MCF 10A (cell line): ENCODE results near the gene CD47. TPM values are rescaled to one million over a fixed set of nuclear protein-coding genes. Genes with fewer than 3 reads are reported as not detected.

Experiments used
- BruUV-seq: library from RNA; stranded (reverse); fragments of 400-500 nt; replicated peaks from 2 replicates; lab custom pipeline; 2021; lab: Mats Ljungman, UMichigan
- CTCF ChIA-PET: fragments of 300-600 bp; sonication (Branson Sonifier 250); formaldehyde crosslinking; extraction: SDS; loops from one replicate; lab custom pipeline; 2021; ENCODE audit warnings: antibody characterized with exemption, inconsistent platforms; lab: Yijun Ruan, JAX
- POLR2A ChIA-PET: fragments of 300-600, 350-650 bp; sonication (Branson Sonifier 250); formaldehyde crosslinking; extraction: SDS; loops from one replicate; lab custom pipeline; 2020; ENCODE audit warnings: antibody characterized with exemption, inconsistent platforms; lab: Yijun Ruan, JAX
- DNase-seq: peaks from one replicate; pipeline ENCODE4 v3.0.0-alpha.2; 2018; ENCODE audit not compliant: unreplicated experiment
- H3K27ac Mint-ChIP-seq: one replicate; pipeline ENCODE4 v1.8.0; 2022; ENCODE audit warnings: mild to moderate bottlenecking, low read depth, mixed read lengths; ENCODE audit not compliant: unreplicated experiment
- H3K27me3 Mint-ChIP-seq: one replicate; pipeline ENCODE4 v1.8.0; 2022; ENCODE audit warnings: mixed read lengths; ENCODE audit not compliant: insufficient read depth, unreplicated experiment
- H3K36me3 Mint-ChIP-seq: one replicate; pipeline ENCODE4 v1.8.0; 2022; ENCODE audit warnings: mild to moderate bottlenecking, moderate library complexity, mixed read lengths; ENCODE audit not compliant: insufficient read depth, unreplicated experiment
- H3K4me1 Mint-ChIP-seq: one replicate; pipeline ENCODE4 v1.8.0; 2022; ENCODE audit warnings: mixed read lengths; ENCODE audit not compliant: insufficient read depth, unreplicated experiment
- H3K4me3 Mint-ChIP-seq: one replicate; pipeline ENCODE4 v1.8.0; 2022; ENCODE audit warnings: mild to moderate bottlenecking, moderate library complexity, mixed read lengths; ENCODE audit not compliant: unreplicated experiment
- H3K9me3 Mint-ChIP-seq: one replicate; pipeline ENCODE4 v1.8.0; 2022; ENCODE audit warnings: mixed read lengths; ENCODE audit not compliant: unreplicated experiment
- intact Hi-C: fragments of 100-400 bp; cut with micrococcal nuclease; formaldehyde crosslinking; loops from 2 replicates; pipeline ENCODE4 v1.14.1; 2022
- total RNA-seq: library from RNA; stranded (reverse); gene quantifications from 2 replicates; pipeline ENCODE4 v1.2.3, GENCODE V29; 2022
- TF ChIP-seq, protein P1 (sequence below): fragments of 200-600 bp; IDR thresholded peaks from one replicate; pipeline ENCODE4 v1.8.0; 2022; ENCODE audit warnings: antibody characterized with exemption, mild to moderate bottlenecking; ENCODE audit not compliant: unreplicated experiment

Gene CD47
- total RNA-seq, 1 experiment from 2014 or later: 28.5 TPM

DNA sequence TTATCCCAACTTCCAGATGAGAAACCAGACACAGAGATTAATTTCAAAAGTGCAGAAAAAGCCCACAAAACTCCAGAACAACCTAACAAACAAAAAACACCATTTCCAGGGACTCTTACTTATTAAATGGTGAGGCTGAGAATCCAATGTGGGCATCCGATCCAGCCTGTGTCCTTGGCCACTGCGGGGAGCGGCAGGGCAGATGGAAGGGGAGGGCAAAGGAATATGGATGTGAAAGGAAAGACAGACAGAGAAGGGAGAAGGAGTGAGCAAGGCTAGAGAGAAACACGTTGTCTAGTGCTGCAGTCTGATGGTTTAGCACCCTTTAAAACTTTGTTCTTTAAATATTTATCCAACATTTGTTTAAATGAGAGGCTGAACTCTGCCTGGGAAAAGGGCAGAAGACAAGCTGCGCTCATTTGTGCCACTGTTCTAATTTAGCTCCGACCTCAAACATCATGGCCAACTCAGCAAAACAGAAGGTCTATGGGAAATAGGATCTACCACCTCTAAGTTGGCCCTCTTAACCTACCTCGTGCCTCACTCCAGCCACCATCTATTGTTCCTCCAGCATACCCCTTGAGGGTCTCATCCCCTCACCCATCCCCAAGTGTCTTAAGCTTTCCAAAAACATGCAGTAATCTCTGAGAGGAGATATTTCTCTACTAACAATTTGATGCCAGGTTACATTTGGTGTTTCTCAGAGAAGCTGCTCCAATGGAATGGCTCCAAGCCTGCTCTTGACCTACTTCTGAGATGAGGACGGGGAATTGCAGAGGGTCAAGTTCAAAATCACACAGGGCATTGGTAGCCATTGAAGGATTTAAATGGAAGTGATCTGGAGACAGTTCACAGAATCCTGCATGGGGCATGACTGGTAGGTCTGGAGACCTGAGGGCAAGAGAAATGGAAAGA lies 77.4 kb downstream of the CD47 start:
- CTCF ChIA-PET: no interaction called here
- no peak overlapping the region for H3K4me3 Mint-ChIP-seq
- H3K27me3 Mint-ChIP-seq: no peaks in the 10 kb centered on the region
- intact Hi-C loops: no loop called here
- no peaks in the 10 kb centered on the region for H3K4me1 Mint-ChIP-seq
- H3K9me3 Mint-ChIP-seq: no peaks in the 10 kb centered on the region
- POLR2A ChIA-PET: interaction anchor here (0.6 to 0.7 kb wide), 3 partner anchors 99 to 591 kb away, joined by 3 read pairs; no protein-coding TSS in a partner anchor
- H3K36me3 Mint-ChIP-seq: no peaks in the 10 kb centered on the region
- no TSS peak for BruUV-seq
- no peak for DNase-seq
- no peak overlapping the region for H3K27ac Mint-ChIP-seq
- TF ChIP-seq, protein P1, sequence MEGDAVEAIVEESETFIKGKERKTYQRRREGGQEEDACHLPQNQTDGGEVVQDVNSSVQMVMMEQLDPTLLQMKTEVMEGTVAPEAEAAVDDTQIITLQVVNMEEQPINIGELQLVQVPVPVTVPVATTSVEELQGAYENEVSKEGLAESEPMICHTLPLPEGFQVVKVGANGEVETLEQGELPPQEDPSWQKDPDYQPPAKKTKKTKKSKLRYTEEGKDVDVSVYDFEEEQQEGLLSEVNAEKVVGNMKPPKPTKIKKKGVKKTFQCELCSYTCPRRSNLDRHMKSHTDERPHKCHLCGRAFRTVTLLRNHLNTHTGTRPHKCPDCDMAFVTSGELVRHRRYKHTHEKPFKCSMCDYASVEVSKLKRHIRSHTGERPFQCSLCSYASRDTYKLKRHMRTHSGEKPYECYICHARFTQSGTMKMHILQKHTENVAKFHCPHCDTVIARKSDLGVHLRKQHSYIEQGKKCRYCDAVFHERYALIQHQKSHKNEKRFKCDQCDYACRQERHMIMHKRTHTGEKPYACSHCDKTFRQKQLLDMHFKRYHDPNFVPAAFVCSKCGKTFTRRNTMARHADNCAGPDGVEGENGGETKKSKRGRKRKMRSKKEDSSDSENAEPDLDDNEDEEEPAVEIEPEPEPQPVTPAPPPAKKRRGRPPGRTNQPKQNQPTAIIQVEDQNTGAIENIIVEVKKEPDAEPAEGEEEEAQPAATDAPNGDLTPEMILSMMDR: no peak

DNA sequence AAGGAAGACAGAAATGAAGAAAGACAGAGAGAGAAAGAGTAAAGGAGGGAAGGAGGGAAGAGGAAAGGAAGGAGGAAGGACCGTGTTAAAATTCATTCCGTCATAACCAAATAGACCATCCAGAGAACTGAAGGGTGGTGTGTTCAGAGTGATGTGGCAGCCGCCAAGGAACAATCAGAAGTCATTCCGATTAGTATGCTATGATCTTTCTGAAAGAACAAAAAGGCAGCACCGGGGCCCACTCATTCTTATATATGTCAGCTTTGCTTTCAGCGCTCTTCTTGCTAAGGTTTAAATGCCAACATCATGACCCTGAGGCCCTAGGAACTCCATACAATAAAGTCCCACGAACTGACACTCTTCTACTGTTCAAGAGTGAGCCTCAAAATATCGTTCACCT lies 78.5 kb downstream of the CD47 start:
- ChIA-PET CTCF (no interaction called here), POLR2A (no interaction called here)
- TF ChIP-seq, protein P1: no peak
- BruUV-seq: no TSS peak
- H3K36me3 Mint-ChIP-seq: no peaks in the 10 kb centered on the region
- no peak for DNase-seq
- H3K4me1 Mint-ChIP-seq: peaks cover under 1% of the 10 kb centered on the region
- H3K4me3 Mint-ChIP-seq: no peak overlapping the region
- intact Hi-C loops: no loop called here
- H3K27ac Mint-ChIP-seq: no peak overlapping the region
- no peaks in the 10 kb centered on the region for H3K9me3 Mint-ChIP-seq
- H3K27me3 Mint-ChIP-seq: no peaks in the 10 kb centered on the region

DNA sequence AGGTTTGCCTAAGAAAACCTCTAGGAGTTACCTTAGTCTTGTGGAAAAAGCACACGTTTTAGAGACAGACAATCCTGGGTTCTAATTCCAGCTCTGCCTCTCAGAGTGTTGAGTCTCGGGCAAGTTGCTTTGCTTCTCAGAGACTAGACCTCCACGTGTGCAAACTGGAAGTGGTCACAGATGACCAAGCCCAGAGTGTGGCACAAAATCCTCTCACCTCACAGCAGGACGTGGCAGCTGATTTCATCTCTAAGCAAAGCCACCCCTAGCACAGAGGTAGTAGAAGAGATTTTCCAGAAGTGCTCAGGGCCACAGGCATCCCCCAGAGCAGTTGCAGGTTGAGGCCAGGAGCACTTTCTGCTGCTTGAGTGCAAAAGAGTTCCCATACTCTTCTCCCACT lies 79.2 kb downstream of the CD47 start:
- BruUV-seq: no TSS peak
- Mint-ChIP-seq H3K4me1 (peaks cover 7% of the 10 kb centered on the region), H3K4me3 (no peak overlapping the region), H3K27ac (no peak overlapping the region), H3K27me3 (no peaks in the 10 kb centered on the region), H3K9me3 (no peaks in the 10 kb centered on the region), H3K36me3 (no peaks in the 10 kb centered on the region)
- no peak for DNase-seq
- POLR2A ChIA-PET: no interaction called here
- intact Hi-C loops: no loop called here
- CTCF ChIA-PET: no interaction called here
- TF ChIP-seq, protein P1: no peak

DNA sequence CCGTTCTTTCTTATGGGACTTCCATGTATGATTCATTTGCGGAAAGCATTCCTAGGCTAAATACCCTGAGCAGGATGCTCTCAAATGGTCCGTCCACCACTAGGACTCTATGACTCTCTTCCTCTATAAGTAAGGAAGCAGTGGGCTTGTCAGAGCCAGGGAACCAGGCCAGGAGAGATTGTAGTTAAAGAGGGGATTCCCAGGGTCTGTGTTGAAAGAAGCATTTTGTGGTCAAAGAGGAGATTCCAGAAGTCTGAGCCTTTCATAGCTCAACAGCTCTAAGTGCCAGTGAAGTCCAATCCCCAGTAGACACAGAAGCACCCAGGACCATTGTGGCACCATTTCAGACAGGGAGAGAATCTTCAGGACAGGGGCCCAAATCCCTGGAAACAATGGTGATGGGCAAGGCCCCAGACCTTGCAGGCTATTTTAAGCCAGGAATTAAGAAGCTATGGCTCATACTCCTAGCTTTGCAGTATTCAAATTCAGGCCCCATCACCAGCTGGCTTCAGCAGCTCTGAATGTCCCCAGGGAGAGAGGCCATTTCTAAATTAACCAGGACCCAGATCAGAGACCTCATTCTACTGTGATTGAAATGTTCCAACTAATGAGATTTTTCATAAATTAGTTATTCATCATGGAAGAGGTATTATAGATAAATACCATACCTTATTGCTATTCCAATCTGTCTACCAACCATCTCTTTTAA lies 81.7 kb downstream of the CD47 start:
- no TSS peak for BruUV-seq
- peaks cover 16% of the 10 kb centered on the region for H3K4me1 Mint-ChIP-seq
- no peak for DNase-seq
- ChIA-PET CTCF (interaction anchor here (0.5 to 0.7 kb wide), 2 partner anchors 9 to 154 kb away, joined by 3 read pairs; no protein-coding TSS in a partner anchor), POLR2A (interaction anchor here (1.0 to 1.2 kb wide), 2 partner anchors 24 to 52 kb away, joined by 3 to 4 read pairs; no protein-coding TSS in a partner anchor)
- intact Hi-C loops: no loop called here
- no peaks in the 10 kb centered on the region for H3K27me3 Mint-ChIP-seq
- H3K36me3 Mint-ChIP-seq: no peaks in the 10 kb centered on the region
- H3K27ac Mint-ChIP-seq: no peak overlapping the region
- TF ChIP-seq, protein P1: no peak
- no peaks in the 10 kb centered on the region for H3K9me3 Mint-ChIP-seq
- no peak overlapping the region for H3K4me3 Mint-ChIP-seq
